ENCODE measurements around the gene CASZ1. TPM values are rescaled to one million over a fixed set of nuclear protein-coding genes. Genes with fewer than 3 reads are reported as not detected.

Gene CASZ1
- total RNA-seq, 1 experiment from 2014 or later = 11.1 TPM

DNA sequence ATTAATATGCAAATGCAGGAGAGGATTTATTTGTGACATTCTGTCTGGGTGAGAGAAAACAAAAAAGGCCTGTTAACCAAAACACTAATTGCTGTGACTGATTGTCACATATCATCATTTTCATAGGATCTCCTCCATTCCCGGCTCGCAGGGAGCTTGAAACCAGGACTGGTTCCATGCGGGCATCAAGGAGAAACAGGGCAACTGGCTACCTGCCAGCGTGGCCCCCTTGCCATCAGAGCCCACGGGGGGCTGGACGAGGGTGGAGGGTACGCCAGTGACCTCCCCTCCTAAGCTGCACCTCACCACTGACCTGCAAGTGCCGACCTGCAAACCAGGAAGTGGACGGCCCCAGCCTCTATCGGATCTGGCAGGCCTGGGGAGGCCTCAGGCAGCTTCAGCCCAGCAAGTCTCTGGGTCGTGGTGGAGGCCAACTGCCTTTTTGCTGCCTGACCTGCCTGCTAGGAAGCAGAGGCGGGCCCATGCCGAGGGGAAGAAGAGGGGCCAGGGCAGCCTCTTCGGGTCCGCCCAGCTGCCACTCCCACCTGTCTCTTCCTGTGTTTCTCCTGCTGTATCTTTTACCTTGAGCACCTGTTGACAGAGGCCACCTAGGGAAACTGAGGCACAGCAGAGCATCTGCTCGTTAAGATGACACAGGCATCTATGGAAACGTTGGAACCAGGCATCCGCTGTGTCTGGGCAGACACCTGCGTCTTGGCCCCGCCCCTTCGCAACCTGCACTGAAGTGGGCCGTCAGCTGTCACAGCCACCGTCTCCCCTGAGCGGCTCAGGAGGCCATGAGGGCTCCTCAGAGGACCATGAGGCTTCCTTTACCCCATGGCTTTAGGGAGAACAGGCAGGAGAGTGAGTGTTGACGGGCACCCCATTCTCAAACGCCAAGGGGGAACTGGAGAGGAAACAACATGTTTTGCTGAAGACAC, 74.8 kb downstream of the CASZ1 start:
- Mint-ChIP-seq H3K27me3 (ENCODE audit: insufficient read depth, unreplicated experiment) (no peaks in the 10 kb centered on the region), H3K4me1 (ENCODE audit: insufficient read depth, unreplicated experiment) (peaks cover 4% of the 10 kb centered on the region), H3K9me3 (ENCODE audit: unreplicated experiment) (no peaks in the 10 kb centered on the region), H3K4me3 (ENCODE audit: unreplicated experiment) (no peak overlapping the region), H3K27ac (ENCODE audit: low read depth, unreplicated experiment) (no peak overlapping the region), H3K36me3 (ENCODE audit: insufficient read depth, unreplicated experiment) (peaks cover 6% of the 10 kb centered on the region)
- intact Hi-C loops (cut with micrococcal nuclease) = no loop called here
- POLR2A ChIA-PET = interaction anchor here (0.7 kb wide), 1 partner anchor 10 kb away, joined by 3 read pairs; no protein-coding TSS in a partner anchor
- CTCF ChIA-PET = no interaction called here
- TF ChIP-seq, protein P1, sequence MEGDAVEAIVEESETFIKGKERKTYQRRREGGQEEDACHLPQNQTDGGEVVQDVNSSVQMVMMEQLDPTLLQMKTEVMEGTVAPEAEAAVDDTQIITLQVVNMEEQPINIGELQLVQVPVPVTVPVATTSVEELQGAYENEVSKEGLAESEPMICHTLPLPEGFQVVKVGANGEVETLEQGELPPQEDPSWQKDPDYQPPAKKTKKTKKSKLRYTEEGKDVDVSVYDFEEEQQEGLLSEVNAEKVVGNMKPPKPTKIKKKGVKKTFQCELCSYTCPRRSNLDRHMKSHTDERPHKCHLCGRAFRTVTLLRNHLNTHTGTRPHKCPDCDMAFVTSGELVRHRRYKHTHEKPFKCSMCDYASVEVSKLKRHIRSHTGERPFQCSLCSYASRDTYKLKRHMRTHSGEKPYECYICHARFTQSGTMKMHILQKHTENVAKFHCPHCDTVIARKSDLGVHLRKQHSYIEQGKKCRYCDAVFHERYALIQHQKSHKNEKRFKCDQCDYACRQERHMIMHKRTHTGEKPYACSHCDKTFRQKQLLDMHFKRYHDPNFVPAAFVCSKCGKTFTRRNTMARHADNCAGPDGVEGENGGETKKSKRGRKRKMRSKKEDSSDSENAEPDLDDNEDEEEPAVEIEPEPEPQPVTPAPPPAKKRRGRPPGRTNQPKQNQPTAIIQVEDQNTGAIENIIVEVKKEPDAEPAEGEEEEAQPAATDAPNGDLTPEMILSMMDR (IDR thresholded peaks at IDR 0.05; ENCODE audit: unreplicated experiment) = no peak
- BruUV-seq (replicated peaks) = no TSS peak
- DNase-seq (ENCODE audit: unreplicated experiment) = no peak

DNA sequence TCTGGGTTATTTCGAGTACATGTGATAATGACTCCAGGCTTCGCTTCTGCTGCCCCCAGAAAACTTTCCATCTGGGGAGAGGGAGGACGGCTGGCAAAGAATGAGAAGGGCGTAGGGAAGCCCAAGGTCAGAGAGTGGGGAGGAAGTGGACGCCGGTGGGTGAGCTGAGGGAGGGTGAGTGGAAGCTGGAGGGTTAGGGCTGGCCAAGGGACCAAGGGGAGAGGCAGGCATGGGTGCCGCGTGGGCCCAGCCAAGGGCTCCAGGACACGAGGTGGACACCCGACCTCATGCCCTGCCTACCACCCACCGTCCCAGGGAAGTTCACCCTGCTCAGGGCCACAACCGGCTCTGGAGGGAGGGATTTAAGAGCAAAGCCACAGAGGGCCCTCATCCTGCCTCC, 75.8 kb downstream of the CASZ1 start:
- ChIA-PET POLR2A (no interaction called here), CTCF (no interaction called here)
- Mint-ChIP-seq H3K36me3 (ENCODE audit: insufficient read depth, unreplicated experiment) (peaks cover 6% of the 10 kb centered on the region), H3K9me3 (ENCODE audit: unreplicated experiment) (no peaks in the 10 kb centered on the region), H3K27ac (ENCODE audit: low read depth, unreplicated experiment) (no peak overlapping the region), H3K4me1 (ENCODE audit: insufficient read depth, unreplicated experiment) (peaks cover 4% of the 10 kb centered on the region), H3K27me3 (ENCODE audit: insufficient read depth, unreplicated experiment) (no peaks in the 10 kb centered on the region), H3K4me3 (ENCODE audit: unreplicated experiment) (no peak overlapping the region)
- TF ChIP-seq, protein P1 (IDR thresholded peaks at IDR 0.05; ENCODE audit: unreplicated experiment) = no peak
- intact Hi-C loops (cut with micrococcal nuclease) = no loop called here
- no TSS peak for BruUV-seq (replicated peaks)
- no peak for DNase-seq (ENCODE audit: unreplicated experiment)

DNA sequence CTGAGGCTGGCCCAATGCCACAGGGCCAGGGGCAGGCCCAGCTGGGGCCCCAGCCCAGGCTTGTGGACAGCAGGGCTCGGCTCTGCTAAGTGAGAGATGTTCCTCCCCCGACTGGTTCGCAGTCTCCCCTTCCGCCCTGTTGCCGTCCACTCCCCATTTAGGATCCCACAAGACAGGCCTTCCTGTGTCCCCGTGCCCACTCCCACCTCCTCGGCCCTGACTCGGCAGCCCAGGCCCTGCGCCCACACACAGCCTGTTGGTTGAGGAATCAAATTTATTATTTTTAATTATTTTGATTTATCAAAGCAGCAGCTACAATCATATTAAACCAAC, 78.4 kb downstream of the CASZ1 start:
- DNase-seq (ENCODE audit: unreplicated experiment) = no peak
- ChIA-PET POLR2A (no interaction called here), CTCF (interaction anchor here (0.6 kb wide), 1 partner anchor 19 kb away, joined by 3 read pairs; no protein-coding TSS in a partner anchor)
- no TSS peak for BruUV-seq (replicated peaks)
- Mint-ChIP-seq H3K9me3 (ENCODE audit: unreplicated experiment) (no peaks in the 10 kb centered on the region), H3K27ac (ENCODE audit: low read depth, unreplicated experiment) (no peak overlapping the region), H3K4me1 (ENCODE audit: insufficient read depth, unreplicated experiment) (no peaks in the 10 kb centered on the region), H3K36me3 (ENCODE audit: insufficient read depth, unreplicated experiment) (peaks cover 6% of the 10 kb centered on the region), H3K27me3 (ENCODE audit: insufficient read depth, unreplicated experiment) (no peaks in the 10 kb centered on the region), H3K4me3 (ENCODE audit: unreplicated experiment) (no peak overlapping the region)
- TF ChIP-seq, protein P1 (IDR thresholded peaks at IDR 0.05; ENCODE audit: unreplicated experiment) = no peak
- intact Hi-C loops (cut with micrococcal nuclease) = no loop called here

DNA sequence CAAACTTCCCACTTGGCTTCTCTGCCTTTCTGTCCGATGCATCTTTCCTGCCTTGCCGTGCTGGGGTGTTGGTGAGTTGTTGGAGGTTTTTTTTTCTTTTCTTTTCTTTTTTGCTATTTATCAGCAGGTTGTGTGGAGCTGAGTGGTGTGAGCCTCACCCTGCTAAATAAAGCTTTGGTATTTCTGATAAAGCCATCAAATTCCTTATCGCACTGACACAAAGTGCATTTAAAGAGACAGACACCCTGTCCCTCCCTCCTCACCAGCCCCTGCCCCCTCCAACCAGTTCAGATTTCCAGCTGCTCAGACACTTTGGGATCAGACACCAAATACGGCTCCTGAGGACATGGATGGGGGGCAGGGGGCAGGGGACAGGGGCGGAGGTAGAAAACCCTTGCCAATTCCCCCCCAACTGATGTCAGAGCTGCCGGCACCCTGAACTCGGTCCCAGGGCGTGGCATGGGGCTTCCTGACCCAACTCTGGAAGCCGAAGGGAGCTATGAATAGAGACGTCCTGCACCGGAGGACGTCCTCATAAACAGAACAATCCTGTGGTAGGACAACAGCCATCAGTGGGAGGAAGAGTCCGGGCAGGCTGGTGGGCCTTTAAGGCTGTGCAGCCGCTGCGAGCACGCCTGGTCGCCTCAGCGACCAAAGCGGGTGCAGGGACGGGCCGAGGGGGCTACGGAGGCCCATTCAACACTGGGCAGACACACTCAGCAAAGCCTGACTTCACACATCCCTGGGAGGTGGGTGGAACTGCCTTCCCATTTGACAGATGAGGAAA, 79.0 kb downstream of the CASZ1 start:
- BruUV-seq (replicated peaks) = no TSS peak
- Mint-ChIP-seq H3K4me1 (ENCODE audit: insufficient read depth, unreplicated experiment) (no peaks in the 10 kb centered on the region), H3K4me3 (ENCODE audit: unreplicated experiment) (no peak overlapping the region), H3K36me3 (ENCODE audit: insufficient read depth, unreplicated experiment) (peaks cover 6% of the 10 kb centered on the region), H3K27me3 (ENCODE audit: insufficient read depth, unreplicated experiment) (no peaks in the 10 kb centered on the region), H3K9me3 (ENCODE audit: unreplicated experiment) (no peaks in the 10 kb centered on the region), H3K27ac (ENCODE audit: low read depth, unreplicated experiment) (no peak overlapping the region)
- ChIA-PET POLR2A (no interaction called here), CTCF (no interaction called here)
- no peak for DNase-seq (ENCODE audit: unreplicated experiment)
- intact Hi-C loops (cut with micrococcal nuclease) = no loop called here
- TF ChIP-seq, protein P1 (IDR thresholded peaks at IDR 0.05; ENCODE audit: unreplicated experiment) = no peak

Data from MCF 10A (cell line).